H1 (cell line): ENCODE data around the gene FLNA. TPM values are rescaled to one million over a fixed set of nuclear protein-coding genes. Genes with fewer than 3 reads are reported as not detected.

Experiments used
- CTCF ChIA-PET: fragments of 300-600 bp; sonication (Branson Sonifier 250); formaldehyde crosslinking; loops from one replicate; lab custom pipeline; 2021; ENCODE audit not compliant: partially characterized antibody; lab: Charles Lee
- POLR2A ChIA-PET: fragments of 300-600 bp; sonication (Branson Sonifier 250); formaldehyde crosslinking; loops from one replicate; lab custom pipeline; 2021; ENCODE audit warnings: inconsistent platforms; ENCODE audit not compliant: partially characterized antibody; lab: Charles Lee
- DNase-seq, 2 experiments: peaks; one replicate each; pipeline versions ENCODE4 v3.0.0 to v3.0.0-alpha.2; 2010 to 2022; ENCODE audit warnings: low spot score in 2 of 2, low read depth in 1 of 2, mixed read lengths in 1 of 2
- FAIRE-seq: peaks from 2 replicates; lab custom pipeline; 2011; peaks lifted over from hg19 to GRCh38; lab: Jason Lieb, UNC
- H2AFZ ChIP-seq: 2 replicates; pipeline ENCODE4 v1.8.1; 2012; ENCODE audit warnings: low read length, inconsistent platforms
- H2AK5ac ChIP-seq: 2 replicates; pipeline ENCODE4 v1.6.1; 2013; ENCODE audit warnings: low read depth, low read length
- H2BK120ac ChIP-seq: replicated peaks from 2 replicates; pipeline ENCODE3; 2013; ENCODE audit warnings: low read depth, low read length, inconsistent platforms
- H2BK12ac ChIP-seq: 2 replicates; pipeline ENCODE4 v1.6.1; 2013; ENCODE audit warnings: low read depth, low read length
- H2BK15ac ChIP-seq: 2 replicates; pipeline ENCODE4 v1.6.1; 2013; ENCODE audit warnings: low read length
- H2BK20ac ChIP-seq: 2 replicates; pipeline ENCODE4 v1.6.1; 2013; ENCODE audit warnings: low read length
- H2BK5ac ChIP-seq: 2 replicates; pipeline ENCODE4 v1.6.1; 2013; ENCODE audit warnings: low read depth, low read length
- H3K14ac ChIP-seq: 2 replicates; pipeline ENCODE4 v1.6.1; 2013; ENCODE audit warnings: inconsistent platforms; ENCODE audit not compliant: insufficient read length
- H3K18ac ChIP-seq: 2 replicates; pipeline ENCODE4 v1.6.1; 2013; ENCODE audit warnings: low read length; ENCODE audit errors: extremely low read depth
- H3K23ac ChIP-seq: 2 replicates; pipeline ENCODE4 v1.6.1; 2013; ENCODE audit warnings: inconsistent platforms; ENCODE audit not compliant: insufficient read length
- H3K23me2 ChIP-seq: 2 replicates; pipeline ENCODE4 v1.6.1; 2013; ENCODE audit warnings: low read depth, low read length
- H3K27ac ChIP-seq: 2 replicates; pipeline ENCODE4 v1.6.1; 2011; ENCODE audit warnings: low read depth, low read length, inconsistent platforms
- H3K27me3 ChIP-seq, 4 experiments: replicated peaks in 1 of 4; 1 replicate in 1 of 4; 2 replicates in 3 of 4; pipeline versions ENCODE4 v1.6.1 to v1.8.1; 2011 to 2013; ENCODE audit warnings: low read length in 3 of 4, mild to moderate bottlenecking in 3 of 4, inconsistent platforms in 2 of 4, mixed read lengths in 2 of 4, moderate library complexity in 1 of 4; ENCODE audit not compliant: control insufficient read depth in 3 of 4, insufficient read depth in 3 of 4; ENCODE audit errors: extremely low read depth in 1 of 4
- H3K36me3 ChIP-seq, 4 experiments: 2 replicates each; pipeline versions ENCODE4 v1.6.1 to v1.8.1; 2011 to 2013; ENCODE audit warnings: mild to moderate bottlenecking in 4 of 4, low read length in 3 of 4, moderate library complexity in 2 of 4, control low read depth in 1 of 4, inconsistent platforms in 1 of 4; ENCODE audit not compliant: insufficient read depth in 4 of 4, control insufficient read depth in 2 of 4
- H3K4ac ChIP-seq: replicated peaks from 2 replicates; pipeline ENCODE3; 2013; ENCODE audit warnings: low read length, low read depth, mixed read lengths, inconsistent platforms; ENCODE audit not compliant: insufficient read length
- H3K4me1 ChIP-seq, 4 experiments: replicated peaks in 1 of 4; 1 replicate in 1 of 4; 2 replicates in 3 of 4; pipeline versions ENCODE4 v1.6.1 to v1.8.1; 2011 to 2013; ENCODE audit warnings: low read length in 3 of 4, inconsistent platforms in 2 of 4, mixed read lengths in 1 of 4; ENCODE audit not compliant: insufficient read depth in 4 of 4, control insufficient read depth in 3 of 4
- H3K4me2 ChIP-seq, 2 experiments: 2 replicates each; pipeline versions ENCODE4 v1.6.1 to v1.8.1; 2011 to 2013; ENCODE audit warnings: low read depth in 2 of 2, low read length in 2 of 2, control low read depth in 1 of 2, inconsistent platforms in 1 of 2, mild to moderate bottlenecking in 1 of 2; ENCODE audit not compliant: insufficient read depth in 1 of 2
- H3K4me3 ChIP-seq, 4 experiments: fragments of 200-600, 300-600 bp in 1 of 4; sonication (generic), shearing (Covaris generic), sonication (Bioruptor Twin) in 1 of 4; 2 replicates each; pipeline versions ENCODE4 v1.5.1 to v1.8.1; 2011 to 2016; ENCODE audit warnings: low read length in 4 of 4, low read depth in 3 of 4, control low read depth in 2 of 4, inconsistent platforms in 2 of 4, mild to moderate bottlenecking in 2 of 4, mixed read lengths in 1 of 4, moderate library complexity in 1 of 4; ENCODE audit not compliant: insufficient read depth in 2 of 4; ENCODE audit errors: extremely low read depth in 1 of 4
- H3K56ac ChIP-seq: replicated peaks from 2 replicates; pipeline ENCODE3; 2013; ENCODE audit warnings: low read depth, mild to moderate bottlenecking, mixed read lengths, low read length, inconsistent platforms; ENCODE audit not compliant: insufficient read length
- H3K79me1 ChIP-seq: 2 replicates; pipeline ENCODE4 v1.6.1; 2013; ENCODE audit warnings: low read depth, low read length, control low read depth
- H3K79me2 ChIP-seq, 2 experiments: 2 replicates each; pipeline versions ENCODE4 v1.6.1 to v1.8.1; 2012 to 2013; ENCODE audit warnings: low read length in 2 of 2, mild to moderate bottlenecking in 2 of 2, inconsistent platforms in 1 of 2; ENCODE audit not compliant: insufficient read depth in 2 of 2, control insufficient read depth in 1 of 2
- H3K9ac ChIP-seq, 4 experiments: replicated peaks in 1 of 4; 1 replicate in 1 of 4; 2 replicates in 3 of 4; pipeline versions ENCODE4 v1.6.1 to v1.8.1; 2011 to 2013; ENCODE audit warnings: low read depth in 3 of 4, low read length in 3 of 4, control low read depth in 2 of 4, mild to moderate bottlenecking in 2 of 4, moderate library complexity in 2 of 4, inconsistent platforms in 1 of 4; ENCODE audit errors: extremely low read depth in 1 of 4
- H3K9me3 ChIP-seq, 2 experiments: 2 replicates each; pipeline versions ENCODE4 v1.6.1 to v1.8.1; 2012 to 2013; ENCODE audit warnings: mild to moderate bottlenecking in 2 of 2, moderate library complexity in 2 of 2, control low read depth in 1 of 2, inconsistent platforms in 1 of 2, low read depth in 1 of 2, low read length in 1 of 2, mixed read lengths in 1 of 2; ENCODE audit not compliant: insufficient read depth in 2 of 2
- H4K20me1 ChIP-seq, 2 experiments: replicated peaks in 1 of 2; 2 replicates each; pipeline versions ENCODE3 to v1.8.1; 2011 to 2013; ENCODE audit warnings: inconsistent platforms in 2 of 2, low read length in 2 of 2, mild to moderate bottlenecking in 1 of 2; ENCODE audit not compliant: insufficient read depth in 2 of 2, control insufficient read depth in 1 of 2
- H4K5ac ChIP-seq: 2 replicates; pipeline ENCODE4 v1.6.1; 2013; ENCODE audit warnings: low read length, low read depth, mixed read lengths, inconsistent platforms; ENCODE audit not compliant: insufficient read length
- H4K8ac ChIP-seq: 2 replicates; pipeline ENCODE4 v1.8.0; 2013; ENCODE audit warnings: mild to moderate bottlenecking, moderate library complexity, low read length, inconsistent platforms; ENCODE audit not compliant: insufficient read depth; ENCODE audit errors: extremely low read depth
- H4K91ac ChIP-seq: replicated peaks from 2 replicates; pipeline ENCODE3; 2013; ENCODE audit warnings: low read length, mixed read lengths, inconsistent platforms; ENCODE audit not compliant: insufficient read length
- BACH1 ChIP-seq: IDR thresholded peaks from 2 replicates; pipeline ENCODE4 v1.6.1; 2012; ENCODE audit warnings: low read length, improper control_type of control experiment
- POLR2AphosphoS5 ChIP-seq: IDR thresholded peaks from 2 replicates; pipeline ENCODE4 v1.6.1; 2011; ENCODE audit warnings: low read depth, low read length
- WGBS, 2 experiments: shearing (Covaris generic) in 1 of 2; methylation state at CpG; one replicate each; pipeline versions ENCODE4 v1.1.6 to v1.1.7; 2013 to 2015; ENCODE audit warnings: low lambda C conversion rate in 2 of 2, mixed read lengths in 2 of 2, inconsistent platforms in 1 of 2, low coverage in 1 of 2, missing lambda C conversion rate in 1 of 2; ENCODE audit not compliant: insufficient replicate concordance in 2 of 2, insufficient coverage in 1 of 2, insufficient read length in 1 of 2; ENCODE audit errors: extremely low coverage in 1 of 2, missing lambda C conversion rate in 1 of 2; 5-methylcytosine and 5-hydroxymethylcytosine counted together
- polyA plus RNA-seq, 7 experiments: library from polyadenylated mRNA; depleted of rRNA in 3 of 7; stranded (reverse) in 5 of 7; unstranded in 2 of 7; fragments of >200 nt in 5 of 7; fragments of 200-250 nt in 2 of 7; gene quantifications; 1 replicate in 5 of 7; 2 replicates in 1 of 7; 4 replicates in 1 of 7; pipeline versions ENCODE4 v1.2.1 to v1.2.3, GENCODE V29; 2011 to 2013; ENCODE audit warnings: missing spikeins in 2 of 7, mixed read lengths in 2 of 7
- total RNA-seq: library from RNA; stranded (reverse); fragmentation: NEBNext Ultra II Directional; extraction: Animal tissue kit (Norgen Biotek cat#: 25700); gene quantifications from 2 replicates; pipeline ENCODE4 v1.2.1, GENCODE V29; 2021

The FLNA gene
- total and polyA plus RNA-seq, 2 of the 8 experiments (the other 6 are each of a cell fraction or from before 2014, with no cell fraction given): 315 to 925 TPM

DNA sequence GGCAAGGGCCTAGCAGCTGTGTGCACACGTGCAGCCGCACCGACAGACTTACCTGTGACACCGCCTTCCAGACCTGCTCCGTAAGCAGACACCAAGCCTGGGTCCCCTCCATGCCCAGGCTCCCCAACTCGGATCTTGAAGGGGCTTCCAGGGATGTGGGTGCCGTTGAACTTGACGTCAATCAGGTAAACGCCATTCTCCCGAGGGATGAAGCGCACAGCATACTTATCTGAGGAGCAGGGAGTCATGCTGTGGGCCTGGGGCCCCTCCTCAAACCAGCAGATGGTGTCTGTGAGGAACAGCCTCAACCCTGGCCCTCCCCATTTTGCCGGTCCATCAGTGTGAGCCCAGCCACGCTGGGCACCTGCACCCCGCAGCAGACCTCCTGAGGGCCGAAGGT is 24.5 kb downstream of the FLNA start:
- no peak overlapping the region for H2BK12ac ChIP-seq
- H3K9ac ChIP-seq: no peak overlapping the region
- 100% methylated on average over 3 of the region's 15 CpGs; no CpG with 5 or more reads in 1 of the 2 experiments for WGBS, 2 experiments
- H3K79me1 ChIP-seq: no peaks in the 10 kb centered on the region
- H3K4me3 ChIP-seq: no peak overlapping the region
- H3K4me1 ChIP-seq: no peaks in the 10 kb centered on the region
- no peak overlapping the region for H2BK20ac ChIP-seq
- no peak overlapping the region for H2AFZ ChIP-seq
- POLR2A ChIA-PET: interaction anchor here (1.0 to 15.6 kb wide), 8 partner anchors 8 to 52 kb away, joined by 3 to 348 read pairs (median 19); partner anchors contain the start of genes EMD, FLNA and RPL10
- H3K9me3 ChIP-seq: no peaks in the 10 kb centered on the region
- H3K18ac ChIP-seq: no peak overlapping the region
- H3K23me2 ChIP-seq: no peaks in the 10 kb centered on the region
- H4K91ac ChIP-seq: no peak overlapping the region
- no peak overlapping the region for H2BK5ac ChIP-seq
- H3K4me2 ChIP-seq: no peak overlapping the region
- H3K4ac ChIP-seq: no peak overlapping the region
- H2BK120ac ChIP-seq: no peak overlapping the region
- TF ChIP-seq POLR2AphosphoS5 (peak; percentile 13; the same call in 1 of the 2 replicates), BACH1 (no peak)
- TF ChIP-seq, all 59 proteins: peak for 1
- no peak overlapping the region for H4K5ac ChIP-seq
- no peak for FAIRE-seq
- H2AK5ac ChIP-seq: no peak overlapping the region
- no peaks in the 10 kb centered on the region for H3K27me3 ChIP-seq
- H3K56ac ChIP-seq: no peak overlapping the region
- H3K36me3 ChIP-seq: peaks cover 30 to 68% (median 59%) of the 10 kb centered on the region in 4 experiments
- no peak overlapping the region for H3K14ac ChIP-seq
- H3K79me2 ChIP-seq: no peaks in the 10 kb centered on the region
- no peak for DNase-seq
- CTCF ChIA-PET: interaction anchor here (0.8 to 1.5 kb wide), 3 partner anchors 13 to 34 kb away, joined by 3 to 6 read pairs (median 4); no protein-coding TSS in a partner anchor
- no peak overlapping the region for H4K8ac ChIP-seq
- H2BK15ac ChIP-seq: no peak overlapping the region
- H4K20me1 ChIP-seq: peaks cover 0 to 22% of the 10 kb centered on the region in 2 experiments
- no peak overlapping the region for H3K27ac ChIP-seq
- H3K23ac ChIP-seq: no peak overlapping the region
